HG02870 (cell line): ENCODE measurements around the gene SCAPER.
"Not testable (repeated sequence)": the region's sequence is repeated elsewhere in the genome, so short reads cannot be mapped to it uniquely, and the experiment has no call there.

Source experiments
- ATAC-seq: cut with Tn5 transposase; IDR thresholded peaks from one replicate; pipeline ENCODE4 v1.9.1; 2021; ENCODE audit warnings: mild to moderate bottlenecking, moderate library complexity; ENCODE audit not compliant: unreplicated experiment

SCAPER gene

DNA sequence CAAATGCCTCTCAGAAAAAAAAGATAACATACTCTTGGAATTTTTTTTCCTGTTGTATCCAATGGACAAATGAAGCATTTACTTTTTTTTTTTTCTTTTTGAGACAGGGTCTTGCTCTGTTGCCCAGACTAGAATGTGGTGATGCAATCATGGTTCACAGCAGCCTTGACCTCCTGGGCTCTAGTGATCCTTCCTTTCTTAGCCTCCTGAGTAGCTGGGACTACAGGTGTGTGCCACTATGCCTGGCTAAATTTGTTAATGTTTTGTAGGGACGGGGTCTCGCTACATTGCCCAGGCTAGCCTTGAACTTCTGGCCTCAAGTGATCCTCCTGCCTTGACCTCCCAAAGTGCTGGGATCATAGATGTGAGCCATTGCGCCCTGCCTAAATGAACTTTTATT is 401.3 kb downstream of the SCAPER start:
- no peak for ATAC-seq

DNA sequence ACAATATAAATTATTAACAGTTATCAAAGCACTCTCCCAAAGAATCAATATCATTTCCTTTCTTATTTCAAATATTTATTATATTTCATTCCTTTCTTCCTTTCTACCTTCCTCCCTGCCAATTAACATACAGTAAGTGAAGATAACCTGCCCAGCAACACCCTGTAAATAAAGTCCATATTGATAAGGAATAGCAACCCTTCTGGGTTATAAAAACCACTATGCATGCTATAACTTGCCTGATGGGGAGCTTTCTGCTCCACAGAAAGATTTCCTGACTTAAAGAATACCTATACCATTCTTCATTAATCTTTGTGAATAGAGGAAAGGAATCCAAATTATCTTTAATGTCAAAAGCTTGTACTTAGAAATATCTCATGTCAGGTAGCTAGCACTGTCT is 402.0 kb downstream of the SCAPER start:
- ATAC-seq = no peak

DNA sequence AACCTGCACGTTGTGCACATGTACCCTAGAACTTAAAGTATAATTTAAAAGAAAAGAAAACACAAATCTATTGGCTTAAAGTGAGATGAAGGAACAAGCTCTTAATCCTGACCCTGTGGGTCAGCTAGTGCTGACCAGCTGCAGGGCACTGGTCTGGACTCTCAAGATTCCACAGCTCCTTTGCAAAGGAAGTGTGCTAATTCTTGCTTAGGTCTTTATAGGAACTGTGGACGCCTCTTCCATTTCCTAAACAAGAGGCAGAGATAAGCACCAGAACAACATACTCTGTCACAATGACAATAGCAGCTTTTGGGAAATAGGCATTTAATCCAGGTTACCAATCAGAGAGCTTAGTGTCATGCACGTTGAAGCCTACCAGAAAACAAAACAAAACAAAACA is 402.5 kb downstream of the SCAPER start:
- no peak for ATAC-seq

DNA sequence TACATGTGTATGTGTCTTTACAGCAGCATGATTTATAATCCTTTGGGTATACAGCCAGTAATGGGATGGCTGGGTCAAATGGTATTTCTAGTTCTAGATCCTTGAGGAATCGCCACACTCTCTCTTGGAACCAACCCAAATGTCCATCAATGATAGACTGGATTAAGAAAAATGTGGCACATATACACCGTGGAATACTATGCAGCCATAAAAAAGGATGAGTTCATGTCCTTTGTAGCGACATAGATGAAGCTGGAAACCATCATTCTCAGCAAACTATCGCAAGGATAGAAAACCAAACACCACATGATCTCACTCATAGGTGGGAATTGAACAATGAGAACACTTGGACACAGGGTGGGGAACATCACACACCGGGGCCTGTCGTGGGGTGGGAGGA is 403.0 kb downstream of the SCAPER start:
- ATAC-seq = not testable (repeated sequence)

DNA sequence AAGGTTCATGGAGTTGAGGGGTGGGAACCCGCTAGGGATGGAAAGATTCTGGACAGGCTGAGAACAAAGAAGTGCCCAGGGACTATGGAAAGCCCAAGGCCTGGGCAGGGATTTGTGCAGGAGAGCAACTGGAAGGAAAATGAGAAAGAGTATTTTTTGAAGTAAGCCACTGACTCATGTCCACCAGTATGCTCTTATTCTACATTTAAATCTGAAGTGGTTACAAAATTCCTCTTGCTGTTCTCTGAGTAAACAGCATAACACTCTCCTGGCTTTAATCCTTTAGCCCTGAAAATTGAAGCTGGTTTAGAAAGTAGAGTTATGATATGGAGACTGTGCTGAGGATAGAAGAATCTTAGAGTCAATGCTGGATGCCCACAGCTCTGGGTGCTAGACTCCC is 403.4 kb downstream of the SCAPER start:
- no peak for ATAC-seq

DNA sequence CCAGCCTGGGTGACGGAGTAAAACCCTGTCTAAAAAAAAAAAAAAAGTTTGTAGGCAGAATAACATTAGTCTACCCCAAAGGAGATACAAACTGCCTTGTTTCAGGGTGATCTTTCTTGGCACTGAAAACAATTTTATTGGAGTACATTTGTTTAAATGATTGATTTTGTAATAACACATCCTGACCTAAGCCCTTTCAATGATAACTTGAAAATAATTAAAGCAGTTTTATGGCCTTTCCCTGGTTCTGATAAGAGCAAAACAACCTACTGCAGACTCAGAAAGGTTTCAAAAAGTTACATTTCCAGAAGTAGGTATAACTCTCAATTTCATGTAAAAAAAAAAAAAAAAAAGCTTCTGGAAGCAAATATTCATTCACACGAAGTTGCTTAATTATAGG is 404.1 kb downstream of the SCAPER start:
- ATAC-seq = no peak

DNA sequence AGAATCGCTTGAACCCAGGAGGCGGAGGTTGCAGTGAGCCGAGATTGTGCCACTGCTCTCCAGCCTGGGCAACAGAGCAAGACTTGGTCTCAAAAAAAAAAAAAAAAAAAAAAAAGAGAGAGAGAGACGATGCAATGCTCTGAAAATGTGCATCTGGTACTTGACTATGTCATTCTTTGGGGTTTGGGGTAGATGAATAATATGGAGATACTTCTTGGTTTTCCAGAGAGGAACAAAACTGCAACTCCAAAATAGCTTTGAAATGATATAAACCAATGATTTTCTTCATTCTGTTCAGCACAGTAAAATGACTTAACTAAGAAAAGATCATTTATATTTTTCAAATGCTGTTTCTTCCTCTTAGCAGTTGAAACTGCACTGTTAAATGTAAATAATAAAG is 409.7 kb downstream of the SCAPER start:
- ATAC-seq = no peak

DNA sequence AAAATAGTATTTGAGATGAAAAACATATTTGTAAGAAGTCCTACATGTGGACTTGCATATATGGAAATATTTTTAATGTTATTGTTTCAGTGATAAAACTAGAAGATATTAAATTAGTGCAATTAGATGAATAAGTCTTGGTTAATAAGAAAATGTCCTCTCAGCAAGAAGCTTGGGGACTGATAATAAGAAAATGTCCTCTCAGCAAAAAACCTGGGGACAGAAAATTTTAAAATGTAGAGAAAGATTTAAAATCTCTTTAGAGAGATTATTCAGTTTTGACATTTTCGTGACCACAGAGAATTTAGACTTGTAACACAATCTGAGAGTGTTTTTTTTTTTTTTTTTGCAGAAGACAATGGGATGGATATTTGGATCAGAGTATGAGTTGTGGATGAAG is 412.6 kb downstream of the SCAPER start:
- no peak for ATAC-seq

DNA sequence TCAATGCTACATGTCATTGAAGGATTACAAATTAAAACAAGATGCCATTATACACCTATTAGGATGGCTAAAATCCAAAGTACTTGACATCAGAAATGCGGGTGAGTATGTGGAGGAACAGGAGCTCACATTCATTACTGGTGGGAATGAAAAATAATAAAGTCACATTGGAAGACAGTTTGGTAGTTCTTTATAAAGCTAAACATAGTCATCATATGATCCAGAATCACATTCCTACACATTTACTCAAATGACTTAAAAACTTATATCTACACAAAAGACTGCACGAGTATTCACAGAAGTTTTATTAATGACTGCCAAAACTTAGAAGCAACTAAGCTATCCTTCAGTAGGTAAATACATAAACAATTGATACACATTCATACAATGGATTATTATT is 421.4 kb downstream of the SCAPER start:
- ATAC-seq = no peak

DNA sequence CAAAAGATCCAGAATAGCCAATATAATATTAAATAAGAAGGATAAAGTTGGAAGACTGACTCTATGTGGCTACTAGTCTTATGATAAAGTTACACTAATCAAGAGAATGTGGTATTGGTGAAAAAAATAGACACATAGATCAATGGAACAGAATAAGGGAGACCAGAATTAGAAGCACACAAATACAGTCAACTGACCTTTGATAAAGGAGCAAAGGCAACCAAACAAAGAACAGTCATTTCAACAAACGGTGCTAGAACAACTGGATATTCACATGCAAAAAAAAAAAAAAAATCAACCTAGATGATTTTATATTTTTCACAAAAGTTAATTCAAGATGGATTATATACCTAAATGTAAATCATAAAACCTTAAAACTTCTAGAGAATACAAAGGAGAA is 422.1 kb downstream of the SCAPER start:
- no peak for ATAC-seq

DNA sequence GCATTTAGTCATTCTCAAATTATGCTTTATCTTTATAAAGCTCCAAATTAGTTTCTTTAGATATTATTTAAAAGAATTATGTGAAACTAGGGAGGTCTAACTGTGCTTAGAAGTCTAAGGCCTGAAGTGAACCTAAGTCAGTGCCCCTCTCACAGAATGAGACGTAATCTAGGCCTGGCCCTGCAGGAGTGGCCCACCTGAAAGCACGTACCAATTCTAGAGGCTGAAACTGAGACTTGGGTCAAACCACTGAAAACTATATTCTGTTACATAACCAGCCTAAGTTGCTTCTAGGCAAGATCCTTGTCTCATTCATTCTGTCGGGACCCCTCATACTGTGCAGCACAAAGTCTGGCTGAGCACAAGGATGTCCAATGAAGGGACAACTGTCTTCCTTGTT is 424.9 kb downstream of the SCAPER start:
- no peak for ATAC-seq

DNA sequence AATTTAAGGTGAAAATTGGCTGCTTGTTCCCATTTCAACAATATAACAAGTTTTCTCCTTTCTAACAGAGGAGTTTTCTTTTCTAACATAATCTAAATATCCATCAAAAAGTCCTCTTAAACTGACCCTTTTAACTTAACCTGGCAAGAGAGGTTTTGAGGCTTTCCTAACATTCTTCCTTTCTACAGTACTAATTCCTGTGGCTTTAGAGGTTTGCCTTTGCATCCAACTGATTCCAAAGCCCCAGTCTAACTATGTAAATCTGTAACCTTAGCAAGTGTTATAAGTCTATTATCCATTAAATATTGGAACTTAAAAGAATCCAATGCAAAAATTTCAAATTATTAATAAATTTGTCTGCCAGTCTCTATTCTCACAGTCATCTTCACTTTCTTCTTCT is 434.4 kb downstream of the SCAPER start:
- ATAC-seq = no peak

DNA sequence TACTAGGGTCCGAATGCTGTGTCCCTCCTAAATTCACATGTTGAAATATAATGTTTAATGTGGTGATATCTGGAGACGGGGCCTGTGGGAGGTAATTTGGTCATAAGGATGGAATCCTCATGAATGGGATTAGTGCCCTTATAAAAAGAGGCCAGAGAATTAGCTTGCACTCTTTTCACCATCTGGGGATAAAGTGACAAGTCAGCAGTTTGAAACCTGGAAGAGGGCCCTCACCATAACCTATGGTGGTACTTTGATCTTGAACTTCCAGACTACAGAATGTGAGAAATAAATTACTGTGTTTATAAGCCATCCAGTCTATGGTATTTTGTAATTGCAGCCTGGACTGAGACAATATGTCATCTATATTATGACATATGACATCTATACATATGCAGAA is 436.4 kb downstream of the SCAPER start:
- ATAC-seq = no peak

DNA sequence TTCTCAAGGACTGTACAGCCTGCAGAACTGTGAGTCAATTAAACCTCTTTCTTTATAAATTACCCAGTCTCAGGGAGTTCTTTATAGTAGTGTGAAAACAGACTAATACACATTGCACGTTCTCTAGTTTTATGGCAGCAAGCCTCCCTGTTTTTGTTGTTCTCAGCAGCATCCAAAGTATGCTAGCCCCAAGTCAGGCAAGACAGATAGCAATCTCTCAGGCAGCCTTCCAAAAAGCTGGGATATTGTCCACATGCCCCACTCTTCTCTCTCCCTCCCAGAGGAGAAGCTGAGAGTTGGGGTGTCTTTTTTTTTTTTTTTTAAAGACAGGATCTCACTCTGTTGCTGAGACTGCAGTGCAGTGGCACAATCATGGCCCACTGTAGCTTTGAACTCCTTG is 438.0 kb downstream of the SCAPER start:
- no peak for ATAC-seq

DNA sequence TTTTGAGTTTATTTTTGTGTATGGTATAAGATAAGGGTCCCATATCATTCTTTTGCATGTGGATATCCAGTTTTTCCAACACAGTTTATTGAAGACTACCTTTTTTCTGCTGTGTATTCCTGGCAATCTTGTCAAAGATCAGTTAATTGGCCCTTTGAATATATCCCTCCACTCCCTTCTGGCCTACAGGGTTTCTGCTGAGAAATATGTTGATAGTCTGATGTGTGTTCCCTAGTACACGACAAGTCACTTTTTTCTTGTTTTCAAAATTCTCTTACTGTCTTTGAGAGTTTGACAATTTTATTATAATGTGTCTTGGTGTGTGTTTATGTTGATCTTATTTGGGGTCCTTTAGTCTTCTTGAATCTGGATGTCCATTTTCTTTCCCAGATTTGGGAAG is 439.4 kb downstream of the SCAPER start:
- no peak for ATAC-seq

DNA sequence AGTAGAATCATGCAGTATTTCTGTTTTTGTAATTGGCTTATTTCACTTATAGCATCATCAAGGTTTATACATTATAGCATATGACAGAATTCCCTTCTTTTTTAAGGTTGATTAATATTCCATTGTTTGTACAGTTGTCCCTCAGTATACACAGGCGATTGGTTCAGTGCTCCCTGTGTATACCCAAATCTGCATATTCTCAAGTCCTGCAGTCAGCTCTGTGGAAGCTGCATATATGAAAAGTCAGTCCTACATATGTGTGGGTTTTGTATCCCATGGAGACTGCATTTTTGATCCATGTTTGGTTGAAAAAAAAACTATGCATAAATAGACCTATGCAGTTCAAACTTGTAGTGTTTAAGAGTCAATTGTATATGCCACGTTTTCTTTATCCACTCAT is 440.9 kb downstream of the SCAPER start:
- ATAC-seq = no peak

DNA sequence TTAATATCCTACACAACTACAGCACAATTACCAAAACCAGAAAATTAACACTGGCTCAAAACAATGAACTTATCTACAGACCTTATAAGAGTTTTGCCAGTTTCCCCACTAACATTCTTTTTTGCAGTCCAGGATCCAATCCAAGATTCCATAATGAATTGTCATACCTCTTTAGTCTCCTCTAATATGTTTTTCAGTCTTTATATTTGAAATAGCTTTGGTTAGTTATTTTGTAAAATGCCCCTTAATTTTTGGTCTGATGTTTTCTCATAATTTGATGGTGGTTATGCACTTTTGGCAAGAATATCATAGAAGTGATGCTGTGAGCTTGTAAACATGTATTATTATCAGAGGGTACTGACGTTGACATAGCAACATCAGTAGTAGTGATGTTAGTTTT is 444.3 kb downstream of the SCAPER start:
- no peak for ATAC-seq

DNA sequence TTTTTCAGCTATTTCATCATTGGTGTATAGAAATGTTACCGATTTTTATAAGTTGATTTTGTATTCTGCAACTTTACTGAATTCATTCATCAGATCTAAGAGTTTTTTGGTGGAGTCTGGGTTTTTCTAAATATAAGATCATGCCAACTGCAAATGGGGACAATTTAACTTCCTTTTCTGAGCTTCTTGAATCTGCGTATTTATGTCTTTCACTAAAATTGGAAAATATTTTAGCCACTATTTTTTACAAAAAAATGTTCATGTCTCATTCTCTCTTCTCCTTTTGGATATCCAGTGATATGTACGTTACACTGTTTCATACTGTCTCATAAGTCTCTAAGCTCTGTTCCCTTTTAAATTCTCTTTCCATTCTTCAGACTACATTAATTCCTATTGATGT is 444.8 kb downstream of the SCAPER start:
- ATAC-seq = no peak

DNA sequence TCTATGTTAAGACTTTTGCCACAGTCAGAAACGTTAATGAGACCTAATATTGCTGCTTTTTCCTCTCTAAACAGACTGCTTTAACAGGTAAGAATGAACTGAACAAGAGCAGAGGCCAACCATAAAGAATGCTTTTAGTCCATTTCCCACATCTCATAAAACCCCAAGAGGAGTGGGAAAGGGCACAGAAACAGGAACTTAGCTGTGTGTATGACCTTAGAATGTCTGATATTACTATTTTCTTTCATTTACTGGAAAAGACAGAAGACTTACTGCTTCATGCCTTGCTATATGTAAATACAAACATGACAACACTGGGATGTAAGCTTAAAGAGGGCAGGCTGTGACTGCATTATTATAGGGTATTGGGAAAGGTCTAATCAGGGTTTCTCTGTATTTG is 453.6 kb downstream of the SCAPER start:
- no peak for ATAC-seq

DNA sequence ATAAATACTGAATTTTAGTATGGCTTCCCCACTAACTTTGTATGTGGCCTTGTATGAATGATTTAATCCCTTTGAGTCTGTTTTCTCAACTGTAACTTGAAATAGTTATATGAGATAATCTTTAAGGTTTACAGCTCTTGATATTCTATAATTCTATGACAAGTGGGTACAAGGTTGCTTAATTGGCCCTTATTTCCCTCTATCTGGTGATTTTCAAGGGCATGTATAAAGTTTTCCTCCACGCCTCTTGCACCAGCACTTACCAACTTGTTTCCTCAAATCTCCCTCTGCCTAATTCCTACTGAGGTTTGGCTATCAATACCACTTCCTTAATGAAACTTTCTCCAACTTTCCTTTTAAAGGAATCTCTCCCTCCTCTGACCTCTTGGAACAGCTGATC is 455.7 kb downstream of the SCAPER start:
- no peak for ATAC-seq

DNA sequence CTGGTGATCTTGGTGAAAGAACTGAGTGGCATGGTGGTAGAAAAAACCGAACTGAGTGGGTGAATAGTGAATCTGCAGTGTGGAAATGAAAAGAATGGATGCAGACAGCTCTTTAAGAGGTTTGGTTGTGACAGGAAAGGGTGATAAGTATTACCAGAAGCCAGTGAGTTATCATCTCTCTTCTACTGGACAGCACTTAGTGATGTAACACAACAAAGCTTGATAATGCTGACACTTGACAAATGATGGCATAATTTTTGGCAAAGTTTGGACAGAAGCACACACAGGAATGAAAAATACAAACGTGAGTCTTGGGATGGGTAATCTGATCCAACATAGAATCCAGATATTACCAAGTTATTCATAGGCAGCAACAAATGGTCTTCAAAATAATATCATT is 456.4 kb downstream of the SCAPER start:
- ATAC-seq = no peak

DNA sequence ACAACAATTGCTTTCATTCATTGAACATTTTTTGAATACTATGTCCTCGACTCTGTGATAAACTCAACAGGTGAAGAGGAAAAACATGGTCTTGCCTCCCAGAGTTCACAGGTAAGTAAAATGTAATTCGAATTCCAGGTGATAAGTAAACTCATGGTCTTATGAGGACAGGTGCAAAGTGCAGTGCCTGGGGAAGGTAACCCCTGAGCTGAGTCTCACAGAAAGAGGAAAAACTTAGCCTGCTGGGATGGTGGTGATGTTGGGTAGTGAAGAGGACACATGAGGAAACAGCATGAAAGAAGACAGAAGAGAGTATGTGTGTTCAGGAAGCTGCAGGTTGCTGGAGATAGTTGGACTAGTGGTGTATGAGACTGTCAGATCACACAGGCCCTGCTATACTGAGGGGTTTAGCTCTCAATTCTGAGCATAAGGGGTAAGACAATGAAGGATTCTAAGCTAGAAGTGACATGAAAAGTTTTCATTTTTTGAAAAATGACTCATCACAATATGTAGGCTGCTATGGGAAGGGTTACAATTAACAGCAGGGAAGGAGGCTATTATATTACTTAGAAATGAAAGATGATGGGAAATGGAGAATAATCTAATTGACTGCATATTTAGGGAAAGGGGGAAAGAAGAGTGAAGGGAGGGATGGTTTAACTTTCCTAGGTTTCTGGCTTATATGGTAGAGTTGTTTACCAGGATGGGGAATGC is 457.3 kb downstream of the SCAPER start:
- ATAC-seq = no peak

DNA sequence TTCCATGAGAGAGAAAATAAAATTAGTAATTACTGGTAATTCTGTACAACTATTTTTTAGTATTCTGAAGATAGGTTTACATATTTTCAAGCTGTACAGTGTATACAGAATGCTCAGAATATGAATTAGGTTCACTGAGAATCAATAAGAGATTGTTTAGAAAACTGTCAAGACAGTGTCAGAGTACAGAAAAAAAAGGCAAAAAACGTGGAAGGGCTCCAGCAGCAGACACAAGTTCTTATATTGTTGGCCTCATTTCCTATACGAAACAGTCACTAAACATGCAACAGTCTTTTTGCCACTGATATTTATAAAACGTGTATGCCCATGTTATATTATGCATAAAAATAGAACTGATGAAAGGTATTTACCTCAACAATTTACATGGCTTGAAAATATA is 464.7 kb downstream of the SCAPER start:
- no peak for ATAC-seq
